ENCODE measurements around the gene FHOD3. TPM values are rescaled to one million over a fixed set of nuclear protein-coding genes. Genes with fewer than 3 reads are reported as not detected.

FHOD3 gene
- total and polyA plus RNA-seq, 2 of the 13 experiments (the other 11 are each of a cell fraction or from before 2014, with no cell fraction given), result 0.07 TPM; not detected in 1

DNA sequence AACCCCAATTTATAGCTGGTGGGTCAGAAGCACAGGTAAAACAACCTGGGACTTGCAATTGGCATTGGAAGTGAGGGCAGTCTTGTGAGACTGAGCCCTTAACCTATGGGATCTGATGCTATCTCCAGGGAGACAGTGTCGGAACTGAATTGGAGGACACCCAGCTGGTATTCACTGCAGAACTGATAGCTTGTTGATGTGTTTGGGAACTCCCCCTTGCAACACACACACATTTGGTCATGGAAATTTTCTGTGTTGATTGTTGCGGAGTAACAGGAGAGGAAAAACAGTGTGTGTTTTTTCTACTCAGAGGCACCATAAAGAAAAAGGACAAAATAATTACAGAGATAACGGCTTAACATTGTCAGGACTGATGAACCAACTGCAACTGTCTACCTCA is 515.2 kb downstream of the FHOD3 start (continued):
- TF ChIP-seq, protein P1, sequence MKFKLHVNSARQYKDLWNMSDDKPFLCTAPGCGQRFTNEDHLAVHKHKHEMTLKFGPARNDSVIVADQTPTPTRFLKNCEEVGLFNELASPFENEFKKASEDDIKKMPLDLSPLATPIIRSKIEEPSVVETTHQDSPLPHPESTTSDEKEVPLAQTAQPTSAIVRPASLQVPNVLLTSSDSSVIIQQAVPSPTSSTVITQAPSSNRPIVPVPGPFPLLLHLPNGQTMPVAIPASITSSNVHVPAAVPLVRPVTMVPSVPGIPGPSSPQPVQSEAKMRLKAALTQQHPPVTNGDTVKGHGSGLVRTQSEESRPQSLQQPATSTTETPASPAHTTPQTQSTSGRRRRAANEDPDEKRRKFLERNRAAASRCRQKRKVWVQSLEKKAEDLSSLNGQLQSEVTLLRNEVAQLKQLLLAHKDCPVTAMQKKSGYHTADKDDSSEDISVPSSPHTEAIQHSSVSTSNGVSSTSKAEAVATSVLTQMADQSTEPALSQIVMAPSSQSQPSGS (CRISPR knock-in tag; IDR thresholded peaks at IDR 0.05), result no peak
- TF ChIP-seq HOXA5 (CRISPR knock-in tag; IDR thresholded peaks at IDR 0.05), result no peak
- no peak for TF ChIP-seq ZNF180 (CRISPR knock-in tag; IDR thresholded peaks at IDR 0.05; ENCODE audit: borderline replicate concordance, low read depth)

DNA sequence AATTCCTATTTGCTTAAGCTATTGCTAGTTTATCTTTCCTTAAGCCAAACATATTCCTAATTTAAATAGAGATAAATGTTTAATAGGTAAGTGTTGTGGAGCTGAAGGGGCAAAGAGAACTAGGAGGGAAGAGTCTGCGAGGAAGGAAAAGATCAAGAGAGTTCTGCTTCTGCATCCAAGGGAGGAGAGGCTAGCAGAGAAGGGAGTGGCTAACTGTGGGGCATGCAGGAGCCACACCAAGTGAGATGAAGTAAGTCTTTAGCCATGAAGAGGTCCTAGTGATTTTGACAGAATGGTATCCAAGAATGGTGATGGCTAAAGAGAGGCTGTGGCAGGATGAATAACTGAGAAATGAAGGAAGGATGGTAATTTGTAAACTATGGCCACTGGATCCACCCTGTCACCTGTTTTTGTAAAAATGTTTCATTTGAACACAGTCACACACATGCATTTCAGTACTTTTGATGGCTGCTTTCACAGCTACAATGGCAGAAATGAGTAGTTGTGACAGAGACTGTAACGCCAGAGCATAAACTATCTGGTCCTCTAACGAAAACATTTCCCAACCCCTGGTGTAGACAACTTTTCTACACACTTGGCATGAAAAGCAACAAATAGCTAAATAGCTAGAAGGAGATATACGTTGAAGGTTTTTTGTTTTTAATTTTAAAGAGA is 515.7 kb downstream of the FHOD3 start:
- TF ChIP-seq, protein P2, sequence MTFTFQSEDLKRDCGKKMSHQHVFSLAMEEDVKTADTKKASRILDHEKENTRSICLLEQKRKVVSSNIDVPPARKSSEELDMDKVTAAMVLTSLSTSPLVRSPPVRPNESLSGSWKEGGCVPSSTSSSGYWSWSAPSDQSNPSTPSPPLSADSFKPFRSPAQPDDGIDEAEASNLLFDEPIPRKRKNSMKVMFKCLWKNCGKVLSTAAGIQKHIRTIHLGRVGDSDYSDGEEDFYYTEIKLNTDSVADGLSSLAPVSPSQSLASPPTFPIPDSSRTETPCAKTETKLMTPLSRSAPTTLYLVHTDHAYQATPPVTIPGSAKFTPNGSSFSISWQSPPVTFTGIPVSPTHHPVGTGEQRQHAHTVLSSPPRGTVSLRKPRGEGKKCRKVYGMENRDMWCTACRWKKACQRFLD (CRISPR knock-in tag; IDR thresholded peaks at IDR 0.05; ENCODE audit: borderline replicate concordance), result no peak
- TF ChIP-seq, protein P3, sequence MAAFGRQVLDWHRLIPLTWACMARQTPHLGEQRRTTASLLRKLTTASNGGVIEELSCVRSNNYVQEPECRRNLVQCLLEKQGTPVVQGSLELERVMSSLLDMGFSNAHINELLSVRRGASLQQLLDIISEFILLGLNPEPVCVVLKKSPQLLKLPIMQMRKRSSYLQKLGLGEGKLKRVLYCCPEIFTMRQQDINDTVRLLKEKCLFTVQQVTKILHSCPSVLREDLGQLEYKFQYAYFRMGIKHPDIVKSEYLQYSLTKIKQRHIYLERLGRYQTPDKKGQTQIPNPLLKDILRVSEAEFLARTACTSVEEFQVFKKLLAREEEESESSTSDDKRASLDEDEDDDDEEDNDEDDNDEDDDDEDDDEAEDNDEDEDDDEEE (CRISPR knock-in tag; IDR thresholded peaks at IDR 0.05), result no peak
- TF ChIP-seq ZNF850 (CRISPR knock-in tag; conservative IDR thresholded peaks at IDR 0.05), result no peak
- TF ChIP-seq, protein P4, sequence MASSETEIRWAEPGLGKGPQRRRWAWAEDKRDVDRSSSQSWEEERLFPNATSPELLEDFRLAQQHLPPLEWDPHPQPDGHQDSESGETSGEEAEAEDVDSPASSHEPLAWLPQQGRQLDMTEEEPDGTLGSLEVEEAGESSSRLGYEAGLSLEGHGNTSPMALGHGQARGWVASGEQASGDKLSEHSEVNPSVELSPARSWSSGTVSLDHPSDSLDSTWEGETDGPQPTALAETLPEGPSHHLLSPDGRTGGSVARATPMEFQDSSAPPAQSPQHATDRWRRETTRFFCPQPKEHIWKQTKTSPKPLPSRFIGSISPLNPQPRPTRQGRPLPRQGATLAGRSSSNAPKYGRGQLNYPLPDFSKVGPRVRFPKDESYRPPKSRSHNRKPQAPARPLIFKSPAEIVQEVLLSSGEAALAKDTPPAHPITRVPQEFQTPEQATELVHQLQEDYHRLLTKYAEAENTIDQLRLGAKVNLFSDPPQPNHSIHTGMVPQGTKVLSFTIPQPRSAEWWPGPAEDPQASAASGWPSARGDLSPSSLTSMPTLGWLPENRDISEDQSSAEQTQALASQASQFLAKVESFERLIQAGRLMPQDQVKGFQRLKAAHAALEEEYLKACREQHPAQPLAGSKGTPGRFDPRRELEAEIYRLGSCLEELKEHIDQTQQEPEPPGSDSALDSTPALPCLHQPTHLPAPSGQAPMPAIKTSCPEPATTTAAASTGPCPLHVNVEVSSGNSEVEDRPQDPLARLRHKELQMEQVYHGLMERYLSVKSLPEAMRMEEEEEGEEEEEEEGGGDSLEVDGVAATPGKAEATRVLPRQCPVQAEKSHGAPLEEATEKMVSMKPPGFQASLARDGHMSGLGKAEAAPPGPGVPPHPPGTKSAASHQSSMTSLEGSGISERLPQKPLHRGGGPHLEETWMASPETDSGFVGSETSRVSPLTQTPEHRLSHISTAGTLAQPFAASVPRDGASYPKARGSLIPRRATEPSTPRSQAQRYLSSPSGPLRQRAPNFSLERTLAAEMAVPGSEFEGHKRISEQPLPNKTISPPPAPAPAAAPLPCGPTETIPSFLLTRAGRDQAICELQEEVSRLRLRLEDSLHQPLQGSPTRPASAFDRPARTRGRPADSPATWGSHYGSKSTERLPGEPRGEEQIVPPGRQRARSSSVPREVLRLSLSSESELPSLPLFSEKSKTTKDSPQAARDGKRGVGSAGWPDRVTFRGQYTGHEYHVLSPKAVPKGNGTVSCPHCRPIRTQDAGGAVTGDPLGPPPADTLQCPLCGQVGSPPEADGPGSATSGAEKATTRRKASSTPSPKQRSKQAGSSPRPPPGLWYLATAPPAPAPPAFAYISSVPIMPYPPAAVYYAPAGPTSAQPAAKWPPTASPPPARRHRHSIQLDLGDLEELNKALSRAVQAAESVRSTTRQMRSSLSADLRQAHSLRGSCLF (CRISPR knock-in tag; IDR thresholded peaks at IDR 0.05; ENCODE audit: borderline replicate concordance), result no peak
- FAIRE-seq (no peak), DNase-seq (ENCODE audit: low spot score) (no peak), ATAC-seq (no peak)
- ChIA-PET POLR2A (no interaction called here), CTCF (ENCODE audit: low intra/inter-chr PET ratio, low total read pairs) (no interaction called here)
- Histone ChIP-seq H3K4me2 (ENCODE audit: low read depth, low read length) (no peak overlapping the region), H3K79me2 (ENCODE audit: insufficient read depth, low read length) (no peaks in the 10 kb centered on the region), H3K27ac (ENCODE audit: extremely low read length, insufficient read depth, low read length) (no peak overlapping the region), H2AFZ (ENCODE audit: low read length) (no peak overlapping the region), H3K9me3 (ENCODE audit: low read length) (no peaks in the 10 kb centered on the region), H3K9ac (ENCODE audit: insufficient read depth, low read depth, low read length) (no peak overlapping the region), H3K36me3 (replicated peaks in 1 of 2; ENCODE audit: control insufficient read depth in 1 of 2, insufficient read depth in 2 of 2, low read length in 2 of 2) (peaks cover 6 to 48% of the 10 kb centered on the region in 2 experiments; a peak in 4 of 5 replicates), H4K20me1 (ENCODE audit: insufficient read depth, low read length) (peaks cover 7% of the 10 kb centered on the region), H3K4me1 (ENCODE audit: insufficient read depth, low read length) (peaks cover 4% of the 10 kb centered on the region; the same call in 1 of the 2 replicates), H3K27me3 (ENCODE audit: control insufficient read depth in 1 of 2, insufficient read depth in 2 of 2, low read length in 2 of 2) (no peaks in the 10 kb centered on the region), H3K4me3 (replicated peaks in 1 of 3; ENCODE audit: insufficient read depth in 1 of 3, low read depth in 2 of 3, low read length in 3 of 3) (no peak overlapping the region)
- BruUV-seq (replicated peaks), result no TSS peak
- 95% methylated on average over 4 of the region's 4 CpGs for WGBS (ENCODE audit: low lambda C conversion rate)
- intact Hi-C loops (cut with micrococcal nuclease; ENCODE audit: unreplicated experiment), result no loop called here
- in situ Hi-C loops (cut with HindIII; ENCODE audit: extremely low pct_ligation_motif_present, low pct_unique_long_range_greater_than_20kb), result no loop called here

Data from HepG2 (cell line).